Glutamatergic neuron (in vitro differentiated cells): Measurements from ENCODE around the gene LIPH. TPM values are rescaled to one million over a fixed set of nuclear protein-coding genes. Genes with fewer than 3 reads are reported as not detected.
"Not testable (repeated sequence)": the region's sequence is repeated elsewhere in the genome, so short reads cannot be mapped to it uniquely, and the experiment has no call there.

Experiments used
- DNase-seq: peaks from one replicate; pipeline ENCODE4 v3.0.0; 2022
- H3K27ac Mint-ChIP-seq: one replicate; pipeline ENCODE4 v1.8.0; 2020; ENCODE audit warnings: mild to moderate bottlenecking, mixed read lengths, inconsistent platforms; ENCODE audit not compliant: unreplicated experiment
- H3K27me3 Mint-ChIP-seq: one replicate; pipeline ENCODE4 v1.8.0; 2020; ENCODE audit warnings: mild to moderate bottlenecking, moderate library complexity, mixed read lengths, inconsistent platforms; ENCODE audit not compliant: unreplicated experiment
- H3K36me3 Mint-ChIP-seq: one replicate; pipeline ENCODE4 v1.8.0; 2020; ENCODE audit warnings: mild to moderate bottlenecking, mixed read lengths, inconsistent platforms; ENCODE audit not compliant: unreplicated experiment
- H3K4me1 Mint-ChIP-seq: one replicate; pipeline ENCODE4 v1.8.0; 2020; ENCODE audit warnings: mild to moderate bottlenecking, low read depth, mixed read lengths, inconsistent platforms; ENCODE audit not compliant: unreplicated experiment
- H3K4me3 Mint-ChIP-seq: one replicate; pipeline ENCODE4 v1.8.0; 2020; ENCODE audit warnings: mild to moderate bottlenecking, mixed read lengths, inconsistent platforms; ENCODE audit not compliant: unreplicated experiment
- H3K9me3 Mint-ChIP-seq: one replicate; pipeline ENCODE4 v1.8.0; 2020; ENCODE audit warnings: mild to moderate bottlenecking, moderate library complexity, mixed read lengths, inconsistent platforms; ENCODE audit not compliant: unreplicated experiment
- CTCF ChIP-seq: fragments of 200-600 bp; sonication (generic); IDR thresholded peaks from one replicate; pipeline ENCODE4 v1.5.0; 2021; ENCODE audit not compliant: partially characterized antibody, unreplicated experiment
- total RNA-seq: library from RNA; stranded (reverse); fragmentation: NEBNext Ultra II Directional; extraction: Animal tissue kit (Norgen Biotek cat#: 25700); gene quantifications from one replicate; pipeline ENCODE4 v1.2.1, GENCODE V29; 2021; ENCODE audit not compliant: unreplicated experiment

The LIPH gene
- total RNA-seq, 1 donor from 2014 or later = not detected

GRCh38 chr3:185575108-185575869, 22.9 kb upstream of the LIPH start:
- H3K36me3 Mint-ChIP-seq = peaks cover 21% of the 10 kb centered on the region
- not testable (repeated sequence) for H3K27ac Mint-ChIP-seq, H3K27me3 Mint-ChIP-seq, H3K4me1 Mint-ChIP-seq, H3K9me3 Mint-ChIP-seq, H3K4me3 Mint-ChIP-seq
- peak; percentile 88 for TF ChIP-seq CTCF
- peak; percentile 33 for DNase-seq

- Mint-ChIP-seq H3K4me3 (no peak overlapping the region), H3K27ac (no peak overlapping the region), H3K36me3 (peaks cover 21% of the 10 kb centered on the region), H3K9me3 (peaks cover 9% of the 10 kb centered on the region), H3K27me3 (no peaks in the 10 kb centered on the region), H3K4me1 (no peaks in the 10 kb centered on the region)
- DNase-seq = no peak
- TF ChIP-seq CTCF = no peak
Measured at GRCh38 chr3:185572183-185572582, 19.8 kb upstream of the LIPH start.

- H3K4me1 Mint-ChIP-seq = no peaks in the 10 kb centered on the region
- no peaks in the 10 kb centered on the region for H3K36me3 Mint-ChIP-seq
- no peak overlapping the region for H3K27ac Mint-ChIP-seq
- no peak for DNase-seq
- no peaks in the 10 kb centered on the region for H3K27me3 Mint-ChIP-seq
- no peak for TF ChIP-seq CTCF
- H3K4me3 Mint-ChIP-seq = no peak overlapping the region
- no peaks in the 10 kb centered on the region for H3K9me3 Mint-ChIP-seq
Measured at GRCh38 chr3:185561958-185562357, 9.6 kb upstream of the LIPH start.

GRCh38 chr3:185561374-185561943, 9.1 kb upstream of the LIPH start:
- no peaks in the 10 kb centered on the region for H3K4me1 Mint-ChIP-seq
- TF ChIP-seq CTCF = no peak
- H3K27me3 Mint-ChIP-seq = no peaks in the 10 kb centered on the region
- no peak overlapping the region for H3K27ac Mint-ChIP-seq
- no peak overlapping the region for H3K4me3 Mint-ChIP-seq
- DNase-seq = no peak
- H3K36me3 Mint-ChIP-seq = no peaks in the 10 kb centered on the region
- no peaks in the 10 kb centered on the region for H3K9me3 Mint-ChIP-seq

GRCh38 chr3:185560676-185561075, 8.3 kb upstream of the LIPH start:
- Mint-ChIP-seq H3K4me3 (no peak overlapping the region), H3K4me1 (no peaks in the 10 kb centered on the region), H3K27me3 (no peaks in the 10 kb centered on the region), H3K27ac (no peak overlapping the region), H3K9me3 (no peaks in the 10 kb centered on the region), H3K36me3 (no peaks in the 10 kb centered on the region)
- no peak for DNase-seq
- TF ChIP-seq CTCF = no peak
